CD4-positive, alpha-beta T cell treated with Interleukin-4 for 1 hour (primary cell): ENCODE data around the gene UBE2D2.
A peak's percentile ranks its signal among the peaks of the same experiment; 100 is the strongest.

Experiments used
- DNase-seq, 2 donors: peaks; one replicate each; pipeline ENCODE4 v3.0.0-alpha.2; 2020 to 2022

Gene UBE2D2

DNA sequence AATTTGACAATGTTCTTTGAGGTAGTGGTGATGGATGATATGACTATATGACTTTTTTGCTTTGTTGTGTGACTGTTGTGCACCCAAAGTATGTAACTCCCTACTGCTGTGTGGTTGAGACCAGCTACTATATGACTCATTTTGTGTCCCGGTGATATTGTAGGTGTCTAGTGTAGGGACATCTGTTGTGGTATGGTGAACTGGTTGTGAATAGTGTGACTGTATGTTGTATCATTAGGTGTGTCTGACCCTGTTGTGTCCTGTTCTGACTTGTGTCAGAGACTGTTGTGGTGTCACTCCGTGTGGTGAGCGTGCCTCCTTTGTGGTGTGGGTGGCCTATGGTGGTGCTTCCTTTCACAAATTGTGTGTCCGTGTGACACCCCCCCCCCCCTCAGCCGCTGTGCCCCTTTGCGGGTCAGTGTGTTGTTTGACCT is 75.9 kb downstream of the UBE2D2 start:
- peak; percentile 34 to 47 for DNase-seq

DNA sequence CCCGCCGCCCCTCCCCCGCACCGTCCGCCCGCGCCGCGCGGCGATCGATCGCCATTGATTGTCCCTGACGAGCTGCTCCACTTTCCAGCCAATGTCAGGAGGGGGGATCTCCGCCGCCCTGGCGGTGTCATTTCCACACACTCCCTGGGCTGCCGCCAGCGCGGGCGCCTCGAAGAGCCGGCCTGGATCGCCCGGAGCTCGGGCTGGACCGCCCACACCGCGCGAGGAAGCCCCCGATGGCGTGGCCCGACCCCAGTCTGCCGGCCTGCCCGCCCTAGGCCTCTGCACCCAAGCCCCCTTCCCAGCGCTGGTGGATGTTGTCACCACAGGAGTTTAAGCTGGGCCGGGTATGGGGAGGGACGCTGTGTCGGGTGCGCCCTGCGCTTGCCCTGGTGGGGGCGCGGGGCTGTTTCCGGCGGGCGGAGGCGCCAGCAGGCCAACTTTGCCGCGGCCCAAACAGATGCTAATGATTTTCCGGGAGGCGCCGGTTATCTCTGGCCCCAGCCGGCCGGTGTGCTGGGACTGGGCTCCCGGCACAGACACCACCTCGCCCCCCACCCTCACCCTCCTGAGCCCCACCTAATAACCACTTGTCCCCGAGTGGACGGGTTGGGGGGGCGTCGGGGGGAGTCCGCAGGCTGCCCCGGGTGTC is 76.4 kb downstream of the UBE2D2 start:
- DNase-seq, result peak; percentile 55 to 71

GRCh38 chr5:139638090-139638735 is 77.1 kb downstream of the UBE2D2 start:
- peak; percentile 20 to 59 for DNase-seq

DNA sequence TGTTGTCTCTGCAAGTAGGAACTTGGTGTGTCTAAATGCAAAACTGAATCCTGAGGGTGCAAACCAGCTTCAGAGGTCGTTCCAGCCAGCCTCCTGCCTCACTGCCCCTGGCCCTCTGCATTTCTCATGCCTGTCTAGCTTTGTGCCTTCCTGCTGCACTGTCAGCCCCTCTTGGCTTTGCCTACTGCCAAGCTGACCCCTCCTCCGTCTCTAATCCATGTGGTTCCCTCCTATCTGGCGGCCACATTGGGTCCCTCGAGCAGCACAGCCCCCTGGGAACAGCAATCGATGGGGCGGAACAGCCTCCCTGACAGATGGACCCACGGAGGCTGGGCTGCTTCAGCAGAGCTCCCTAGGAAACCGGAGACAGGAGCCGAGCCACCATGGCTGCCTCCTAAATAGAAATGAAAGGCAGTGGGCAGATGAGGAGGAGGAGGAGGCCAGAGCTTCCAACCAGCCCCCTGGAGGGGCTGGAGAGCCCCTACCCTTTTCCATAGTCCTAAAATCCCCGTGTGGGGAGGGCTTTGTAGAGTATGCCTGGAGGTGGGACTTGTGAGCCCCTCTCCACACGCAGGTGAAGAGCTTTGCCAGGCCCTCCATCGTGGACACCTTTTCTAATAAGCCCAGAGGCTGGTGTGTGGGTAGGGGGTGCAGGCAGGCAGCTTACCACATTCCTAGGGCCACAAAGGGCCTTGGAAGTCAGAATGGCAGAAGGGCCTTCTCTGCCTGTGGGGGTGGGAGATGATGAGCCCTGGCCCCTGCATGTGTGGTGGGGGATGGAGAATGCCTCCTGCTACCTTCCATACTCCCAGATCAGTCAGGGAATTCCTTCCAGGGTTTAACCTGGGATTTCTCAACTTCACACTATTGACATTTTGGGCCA is 77.8 kb downstream of the UBE2D2 start:
- DNase-seq, result peak in 1 of 2 donors; percentile 6

- DNase-seq, result peak in 1 of 2 donors; percentile 6
Observed at GRCh38 chr5:139639619-139640380, 78.7 kb downstream of the UBE2D2 start.

DNA sequence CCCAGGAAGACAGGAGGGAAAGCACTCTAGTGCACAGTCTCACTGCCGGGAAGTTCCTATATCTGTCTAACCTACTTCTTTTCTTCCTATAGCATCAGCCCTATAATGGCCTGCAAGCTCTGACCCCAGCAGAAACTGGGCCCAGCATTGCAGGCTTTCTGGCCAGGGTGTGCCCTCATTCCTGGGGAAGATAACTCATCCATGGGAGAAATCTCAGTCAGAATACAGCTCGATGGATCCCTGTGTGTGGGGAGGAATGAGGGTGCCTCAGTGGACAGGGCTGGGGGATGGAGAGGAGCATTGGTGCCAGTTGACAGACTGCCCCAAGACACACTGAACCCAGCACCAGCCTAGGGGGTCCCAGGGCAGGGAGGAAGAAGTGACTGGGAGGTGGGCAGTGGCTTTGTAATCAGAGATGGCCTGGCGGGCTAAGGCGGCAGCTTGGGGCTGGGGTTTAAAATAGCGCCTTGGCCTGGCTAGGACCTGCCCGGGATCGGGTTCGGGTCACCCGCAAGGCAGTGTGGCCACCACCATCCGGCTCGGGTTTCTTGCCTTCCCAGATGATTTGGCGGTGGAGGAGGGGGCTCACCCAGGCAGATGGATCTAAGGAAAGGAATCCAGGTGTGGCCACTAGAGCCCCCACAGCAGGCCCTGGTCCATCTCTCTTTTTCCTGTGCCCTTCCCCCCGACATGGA is 79.4 kb downstream of the UBE2D2 start:
- DNase-seq, result peak in 1 of 2 donors; percentile 7

- peak in 1 of 2 donors; percentile 10 for DNase-seq
Observed at GRCh38 chr5:139641116-139642080, 80.3 kb downstream of the UBE2D2 start.

DNA sequence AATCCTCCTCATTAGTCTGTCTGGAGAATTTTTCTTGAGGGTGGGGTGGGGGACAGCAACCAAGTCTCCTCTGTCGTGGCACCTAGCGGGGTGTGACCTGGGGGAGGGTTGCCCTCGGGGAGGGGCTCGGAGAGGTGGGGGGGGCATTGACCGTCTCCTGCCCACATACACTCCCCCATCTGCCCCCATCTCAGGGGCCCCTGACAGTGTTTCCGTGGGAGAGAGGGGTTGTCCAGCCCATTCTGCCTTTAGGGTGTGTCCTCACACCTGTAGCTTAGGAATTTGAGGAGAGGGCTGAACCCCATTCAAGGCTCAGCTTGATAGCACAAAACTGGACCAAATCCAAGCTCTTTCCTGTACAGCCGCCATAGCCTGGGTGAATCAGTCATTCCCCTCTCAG is 81.1 kb downstream of the UBE2D2 start:
- no peak for DNase-seq

GRCh38 chr5:139642891-139643871 is 82.0 kb downstream of the UBE2D2 start:
- DNase-seq, result peak in 1 of 2 donors; percentile 5

- peak in 1 of 2 donors; percentile 7 for DNase-seq
Observed at GRCh38 chr5:139644001-139644456, 82.9 kb downstream of the UBE2D2 start.

DNA sequence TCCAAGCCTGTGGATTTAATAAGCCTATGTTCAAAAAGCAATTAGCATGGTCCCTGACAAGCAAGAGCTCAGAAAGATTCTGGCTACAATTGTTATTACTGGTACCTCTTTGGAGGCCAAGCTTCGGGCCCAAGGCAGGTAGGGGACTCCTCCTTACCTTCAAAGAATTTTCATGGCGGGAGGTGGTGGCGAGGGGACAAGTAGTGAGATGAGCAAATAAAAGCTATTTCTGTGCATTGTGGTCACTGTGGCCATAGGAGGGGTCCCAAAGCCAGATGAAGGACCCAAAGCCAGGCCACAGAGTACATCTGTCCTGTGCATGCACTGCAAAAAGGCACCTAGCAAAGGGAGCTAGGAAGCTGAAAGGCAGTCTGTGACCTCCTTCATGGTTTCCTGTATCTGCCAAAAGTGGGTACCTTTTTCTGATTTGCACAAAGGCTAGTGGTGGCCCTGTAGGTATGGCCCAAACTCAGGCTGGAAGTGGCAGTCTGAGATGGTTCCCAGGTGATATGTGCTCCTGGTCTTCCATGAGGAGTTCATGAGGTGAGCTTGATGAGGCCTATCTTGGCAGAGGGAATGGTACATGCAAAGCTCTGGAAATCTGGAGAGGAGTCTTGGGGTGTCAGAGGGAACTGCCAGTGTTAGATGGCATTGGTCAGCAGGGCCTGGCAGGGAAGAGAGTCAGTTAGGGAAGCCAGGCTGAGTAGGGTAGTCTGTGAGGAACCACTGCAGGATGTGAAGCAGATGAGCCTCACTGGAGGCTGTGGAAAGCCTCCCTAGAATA is 83.7 kb downstream of the UBE2D2 start:
- no peak for DNase-seq

GRCh38 chr5:139645430-139645871 is 84.3 kb downstream of the UBE2D2 start:
- no peak for DNase-seq

DNA sequence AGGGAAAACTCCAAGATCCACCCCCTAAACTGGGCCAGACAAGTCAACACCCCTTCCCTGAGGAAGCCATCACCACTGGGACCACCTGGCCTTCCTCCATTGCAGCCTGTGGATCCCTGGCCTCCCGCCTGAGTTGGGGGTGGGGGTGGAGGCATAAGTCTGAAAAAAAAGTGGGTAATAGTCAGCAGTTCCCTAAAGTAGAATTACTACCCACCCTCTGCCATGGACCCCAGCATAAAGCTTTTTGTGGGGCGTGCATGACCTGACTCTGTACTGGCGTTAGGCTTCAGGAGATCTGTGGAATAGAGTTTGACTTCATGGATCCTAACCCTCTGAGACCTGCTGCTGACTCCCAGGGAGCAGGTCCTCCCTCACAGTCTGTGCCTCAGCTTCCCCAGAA is 85.0 kb downstream of the UBE2D2 start:
- DNase-seq, result no peak

- DNase-seq, result no peak
Observed at GRCh38 chr5:139646912-139647505, 85.9 kb downstream of the UBE2D2 start.

DNA sequence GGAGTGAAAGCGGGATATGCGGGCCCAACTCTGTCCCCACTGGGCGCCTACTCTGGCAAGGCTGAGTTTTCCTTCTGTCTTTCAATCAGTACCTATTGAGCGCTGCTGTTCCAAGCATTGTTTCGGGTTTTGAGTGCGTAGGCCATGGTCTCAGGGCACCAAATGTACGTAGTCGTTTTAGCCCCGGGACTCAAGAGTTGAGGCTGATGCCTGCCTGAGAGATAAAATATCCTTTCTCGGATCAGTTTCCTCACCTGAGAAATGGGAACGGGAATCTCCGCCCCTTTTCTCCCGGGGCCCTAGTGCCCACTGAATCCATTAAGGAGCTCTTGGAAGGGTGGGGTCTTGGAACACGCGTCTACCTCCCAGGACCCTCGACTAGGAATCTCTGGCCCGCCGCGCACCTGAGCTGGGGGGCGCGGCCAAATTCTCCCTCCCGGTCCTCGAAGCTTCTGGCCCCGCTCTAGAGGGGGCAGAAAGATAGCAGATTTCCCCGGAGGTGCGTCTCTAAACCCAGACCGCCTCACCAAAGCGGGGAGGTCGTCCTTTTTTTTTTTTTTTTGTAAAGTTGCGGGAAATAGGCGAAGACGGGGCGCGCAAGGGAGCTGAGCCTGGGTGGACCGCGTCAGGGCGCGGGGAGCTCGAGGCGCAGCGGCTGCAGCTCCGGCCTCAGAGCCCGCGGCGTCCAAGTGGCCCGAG is 86.5 kb downstream of the UBE2D2 start:
- DNase-seq, result no peak

DNA sequence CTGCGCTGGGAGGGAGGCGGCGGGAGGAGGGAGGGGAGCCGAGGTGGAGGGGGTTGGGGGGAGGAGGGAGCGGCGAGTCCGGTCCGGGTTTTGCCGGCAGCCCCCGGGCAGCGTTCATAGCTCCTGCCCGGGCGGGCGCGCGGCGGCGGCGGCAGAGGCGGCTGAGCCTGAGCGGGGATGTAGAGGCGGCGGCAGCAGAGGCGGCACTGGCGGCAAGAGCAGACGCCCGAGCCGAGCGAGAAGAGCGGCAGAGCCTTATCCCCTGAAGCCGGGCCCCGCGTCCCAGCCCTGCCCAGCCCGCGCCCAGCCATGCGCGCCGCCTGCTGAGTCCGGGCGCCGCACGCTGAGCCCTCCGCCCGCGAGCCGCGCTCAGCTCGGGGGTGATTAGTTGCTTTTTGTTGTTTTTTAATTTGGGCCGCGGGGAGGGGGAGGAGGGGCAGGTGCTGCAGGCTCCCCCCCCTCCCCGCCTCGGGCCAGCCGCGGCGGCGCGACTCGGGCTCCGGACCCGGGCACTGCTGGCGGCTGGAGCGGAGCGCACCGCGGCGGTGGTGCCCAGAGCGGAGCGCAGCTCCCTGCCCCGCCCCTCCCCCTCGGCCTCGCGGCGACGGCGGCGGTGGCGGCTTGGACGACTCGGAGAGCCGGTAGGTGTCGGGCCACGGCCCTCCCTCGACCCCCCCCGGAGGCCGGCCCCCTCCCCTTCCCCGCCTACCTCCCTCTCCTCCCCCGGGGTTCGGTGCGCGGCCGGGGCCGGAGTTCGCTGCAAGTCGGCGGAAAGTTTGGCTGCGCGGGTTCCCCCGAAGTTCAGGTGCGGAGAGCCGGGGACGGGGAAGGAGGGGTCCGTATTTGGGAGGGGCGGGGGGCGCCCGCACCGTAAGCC is 87.3 kb downstream of the UBE2D2 start, which contains the start of gene CXXC5:
Gene CXXC5 (plus strand): TSS at position 145 of the 877 bp plus-strand sequence. CDS start 32,175 bp downstream, outside the sequence.
- peak; percentile 48 to 71 for DNase-seq
